Adrenal gland (tissue), 12 donors: Measurements from ENCODE around the gene HOXA5. TPM values are rescaled to one million over a fixed set of nuclear protein-coding genes. Genes with fewer than 3 reads are reported as not detected.
A peak's percentile ranks its signal among the peaks of the same experiment; 100 is the strongest.

Source experiments
- DNase-seq, 7 donors: peaks; one replicate each; pipeline ENCODE4 v3.0.0-alpha.2; 2019 to 2020
- H3K27ac ChIP-seq, 5 donors: fragments of 200-600 bp; sonication (generic) in 4 of 5; 1 replicate in 3 of 5; 2 replicates in 2 of 5; pipeline versions ENCODE4 v1.5.1 to v1.8.0; 2016 to 2020; ENCODE audit warnings: mild to moderate bottlenecking in 1 of 5
- H3K27me3 ChIP-seq: fragments of 200-600 bp; 2 replicates; pipeline ENCODE4 v1.8.0; 2021
- H3K36me3 ChIP-seq, 2 donors: fragments of 200-600 bp; replicated peaks in 1 of 2; 1 replicate in 1 of 2; 2 replicates in 1 of 2; pipeline versions ENCODE4 v1.5.1 to v1.8.0; 2018 to 2022
- H3K4me1 ChIP-seq, 2 donors: fragments of 200-600 bp; replicated peaks in 1 of 2; 1 replicate in 1 of 2; 2 replicates in 1 of 2; pipeline versions ENCODE4 v1.5.1 to v1.8.0; 2018 to 2021
- H3K4me3 ChIP-seq, 4 donors: fragments of 200-600 bp; sonication (generic) in 3 of 4; one replicate each; pipeline ENCODE4 v1.5.1; 2016 to 2018
- H3K9me3 ChIP-seq, 3 donors: fragments of 200-600 bp; sonication (generic) in 1 of 3; replicated peaks in 1 of 3; 1 replicate in 2 of 3; 2 replicates in 1 of 3; pipeline versions ENCODE4 v1.5.1 to v1.8.0; 2016 to 2021
- POLR2A ChIP-seq, 2 donors: fragments of 450-650 bp; IDR thresholded peaks; one replicate each; pipeline ENCODE4 v1.6.1; 2017; ENCODE audit warnings: antibody characterized with exemption in 2 of 2, mild to moderate bottlenecking in 2 of 2, moderate library complexity in 1 of 2
- WGBS, 4 donors: extraction: QIAGEN DNeasy Blood & Tissue Kit in 2 of 4; methylation state at CpG; one replicate each; pipeline versions ENCODE4 v1.1.5 to v1.1.7; 2013 to 2017; 5-methylcytosine and 5-hydroxymethylcytosine counted together
- intact Hi-C, 2 donors: fragments of 100-400 bp; cut with DNase I; formaldehyde crosslinking; loops; one replicate each; pipeline versions ENCODE4 v1.14.1 to v1.15.0; 2022 to 2023
- polyA plus RNA-seq, 3 donors: library from polyadenylated mRNA; stranded (reverse); fragments of 200-250 nt in 2 of 3; fragments of 350-450 nt in 1 of 3; fragmentation: Illumina TruSeq in 1 of 3; extraction: RNeasy Lipid Tissue Mini Kit (QIAGEN cat#74804) in 1 of 3; gene quantifications; one replicate each; pipeline ENCODE4 v1.2.3, GENCODE V29; 2013 to 2014
- total RNA-seq, 9 donors: library from RNA; depleted of rRNA in 4 of 9; stranded (reverse); fragments of >200 nt in 4 of 9; fragments of 120-200 nt in 1 of 9; fragmentation: NEBNext Ultra II Directional in 1 of 9; extraction: Animal tissue kit (Norgen Biotek cat#: 25700) in 1 of 9; gene quantifications; one replicate each; pipeline versions ENCODE4 v1.1.0 to v1.2.4, GENCODE V29; 2013 to 2023
- TF ChIP-seq, protein P1 (sequence below), 6 experiments: fragments of 450-650 bp in 4 of 6; fragments of 200-600 bp in 2 of 6; sonication (generic) in 1 of 6; IDR thresholded peaks; 1 replicate in 5 of 6; 2 replicates in 1 of 6; pipeline versions ENCODE4 v1.5.1 to v1.8.0; 2016 to 2021; ENCODE audit warnings: antibody characterized with exemption in 6 of 6, mild to moderate bottlenecking in 2 of 6, moderate library complexity in 1 of 6
- donor health status: healthy with polysubstance abuse.
- donor health status: Bipolar disorder and iron deficiency.
- donor health status: DM: yes; HTN: yes; CAD: no.
- donor health status: DM: no; HTN: no; CAD: no.
- donor health status: DM: no; HTN: no; CAD: no.
- donor health status: DM: yes; HTN: yes; CAD: no.

HOXA5 gene
- total and polyA plus RNA-seq, 12 donors: 21.8 to 132 (median 57.0) TPM

- DNase-seq: peak in 1 of 7 donors; percentile 46
- H3K4me1 ChIP-seq: peaks cover 16 to 25% of the 10 kb centered on the region in 2 donors
- no peaks in the 10 kb centered on the region for H3K9me3 ChIP-seq
- no peaks in the 10 kb centered on the region for H3K36me3 ChIP-seq
- no peak overlapping the region for H3K4me3 ChIP-seq
- no peak overlapping the region for H3K27ac ChIP-seq
- WGBS, 4 donors: 62 to 72% (median 66%) methylated on average over 3 of the region's 3 CpGs
- TF ChIP-seq POLR2A (IDR thresholded peaks at IDR 0.05): no peak
- TF ChIP-seq, protein P1, sequence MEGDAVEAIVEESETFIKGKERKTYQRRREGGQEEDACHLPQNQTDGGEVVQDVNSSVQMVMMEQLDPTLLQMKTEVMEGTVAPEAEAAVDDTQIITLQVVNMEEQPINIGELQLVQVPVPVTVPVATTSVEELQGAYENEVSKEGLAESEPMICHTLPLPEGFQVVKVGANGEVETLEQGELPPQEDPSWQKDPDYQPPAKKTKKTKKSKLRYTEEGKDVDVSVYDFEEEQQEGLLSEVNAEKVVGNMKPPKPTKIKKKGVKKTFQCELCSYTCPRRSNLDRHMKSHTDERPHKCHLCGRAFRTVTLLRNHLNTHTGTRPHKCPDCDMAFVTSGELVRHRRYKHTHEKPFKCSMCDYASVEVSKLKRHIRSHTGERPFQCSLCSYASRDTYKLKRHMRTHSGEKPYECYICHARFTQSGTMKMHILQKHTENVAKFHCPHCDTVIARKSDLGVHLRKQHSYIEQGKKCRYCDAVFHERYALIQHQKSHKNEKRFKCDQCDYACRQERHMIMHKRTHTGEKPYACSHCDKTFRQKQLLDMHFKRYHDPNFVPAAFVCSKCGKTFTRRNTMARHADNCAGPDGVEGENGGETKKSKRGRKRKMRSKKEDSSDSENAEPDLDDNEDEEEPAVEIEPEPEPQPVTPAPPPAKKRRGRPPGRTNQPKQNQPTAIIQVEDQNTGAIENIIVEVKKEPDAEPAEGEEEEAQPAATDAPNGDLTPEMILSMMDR (IDR thresholded peaks at IDR 0.05): no peak
- H3K27me3 ChIP-seq: peaks cover 57% of the 10 kb centered on the region
- intact Hi-C loops: no loop called here
These were observed 33.0 kb upstream of the HOXA5 start for GRCh38 chr7:27176524-27176845.

DNA sequence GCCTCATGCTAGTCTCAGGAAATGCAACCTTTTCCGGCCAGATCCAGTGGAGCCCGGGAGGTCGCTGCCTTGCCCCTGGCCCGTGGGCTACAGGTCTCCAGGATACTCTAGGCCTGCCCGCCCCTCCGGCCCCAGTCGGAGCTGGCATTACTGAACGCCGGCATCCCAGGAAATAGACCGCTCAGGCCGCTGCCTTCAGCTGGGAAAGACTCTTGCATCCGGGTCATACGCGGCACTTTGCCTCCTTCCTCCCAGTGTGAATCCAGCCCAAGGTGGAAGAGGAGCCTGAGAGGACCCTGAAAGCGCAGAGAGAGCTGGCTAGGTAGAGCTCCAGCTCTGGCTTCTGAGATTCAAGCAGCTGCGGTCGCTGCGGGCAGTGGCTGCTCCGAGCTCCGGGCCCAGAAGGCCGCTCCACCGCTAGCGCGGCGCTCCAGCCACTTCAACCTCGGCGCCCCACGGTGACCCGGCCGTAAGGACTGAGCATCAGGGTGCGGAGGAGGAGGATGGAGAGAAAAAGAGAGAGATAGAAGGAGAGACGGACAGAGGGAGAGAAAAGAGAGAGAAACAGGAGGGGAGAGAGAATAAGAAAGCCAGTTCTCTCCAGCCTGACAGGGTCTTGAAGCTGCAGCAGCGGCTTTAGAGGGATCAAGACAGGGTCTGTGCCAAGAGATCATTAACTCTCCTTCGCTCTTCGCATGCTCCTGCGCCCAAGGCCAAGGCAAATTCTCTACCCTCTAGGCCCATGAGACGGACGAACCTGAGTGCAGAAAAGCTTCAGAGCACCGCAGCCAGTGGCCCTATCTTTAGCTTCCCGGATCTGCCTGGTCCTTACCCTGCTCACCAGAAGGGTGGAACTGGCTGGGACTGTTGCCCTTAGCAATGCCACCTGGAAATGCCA, 32.4 kb upstream of the HOXA5 start:
- Histone ChIP-seq H3K9me3 (no peaks in the 10 kb centered on the region), H3K4me1 (peaks cover 16 to 25% of the 10 kb centered on the region in 2 donors), H3K4me3 (no peak overlapping the region), H3K27ac (no peak overlapping the region), H3K27me3 (peaks cover 55% of the 10 kb centered on the region), H3K36me3 (no peaks in the 10 kb centered on the region)
- intact Hi-C loops: no loop called here
- peak in 3 of 7 donors; percentile 17 to 47 (median 22) for DNase-seq
- TF ChIP-seq, protein P1 (IDR thresholded peaks at IDR 0.05): no peak
- no peak for TF ChIP-seq POLR2A (IDR thresholded peaks at IDR 0.05)
- 83 to 85% (median 84%) methylated on average over 20 to 40 of the region's 40 CpGs for WGBS, 4 donors

DNA sequence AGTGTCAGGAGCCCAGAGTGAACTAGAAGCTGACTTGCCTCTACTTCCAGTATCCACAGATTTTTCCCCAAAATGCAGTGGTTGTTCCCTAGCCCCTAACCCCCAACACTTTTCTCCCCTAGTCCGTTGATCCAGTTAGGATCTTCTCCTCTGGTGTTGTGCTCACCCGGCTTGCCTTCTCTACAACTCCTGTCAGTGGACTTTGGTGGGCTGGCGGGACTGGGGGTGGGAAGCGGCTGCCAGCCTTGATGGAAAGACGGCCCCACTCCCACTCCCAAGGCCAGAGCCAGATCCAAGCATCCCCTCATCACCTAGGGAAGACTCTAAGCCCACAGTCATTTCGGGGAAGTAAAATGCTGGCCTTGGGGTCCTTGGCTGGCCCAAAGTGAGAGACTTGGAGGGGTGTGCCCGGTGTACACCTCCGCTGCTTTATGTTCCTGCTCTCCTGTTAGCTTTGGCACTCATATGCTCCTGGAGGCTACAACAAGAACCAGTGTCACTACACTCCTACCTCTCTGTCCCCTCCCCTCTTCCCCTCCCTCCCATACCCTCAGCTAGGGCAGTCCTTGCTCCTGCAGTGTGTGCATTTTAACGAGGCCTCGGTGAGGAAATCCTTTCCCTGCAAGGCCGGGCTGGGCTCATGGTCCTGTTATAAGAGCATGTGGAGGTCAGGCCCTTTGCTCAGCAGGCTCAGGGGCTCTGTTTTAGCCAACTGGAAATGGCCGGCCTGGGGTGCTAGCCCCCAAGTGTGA, 31.6 kb upstream of the HOXA5 start:
- Histone ChIP-seq H3K4me1 (peaks cover 16 to 25% of the 10 kb centered on the region in 2 donors), H3K9me3 (no peaks in the 10 kb centered on the region), H3K27ac (no peak overlapping the region), H3K27me3 (peaks cover 52% of the 10 kb centered on the region), H3K36me3 (no peaks in the 10 kb centered on the region), H3K4me3 (no peak overlapping the region)
- no peak for TF ChIP-seq POLR2A (IDR thresholded peaks at IDR 0.05)
- TF ChIP-seq, protein P1 (IDR thresholded peaks at IDR 0.05): no peak
- 77 to 84% (median 80%) methylated on average over 10 to 12 of the region's 12 CpGs for WGBS, 4 donors
- intact Hi-C loops: no loop called here
- DNase-seq: peak in 5 of 7 donors; percentile 7 to 50 (median 15)
